Activated T-cell treated with anti-CD3 and anti-CD28 coated beads, Interleukin-2, amount 50 U/mL, for 4 hours (primary cell): ENCODE results near the gene DMGDH. TPM values are rescaled to one million over a fixed set of nuclear protein-coding genes. Genes with fewer than 3 reads are reported as not detected.
"Not testable (repeated sequence)": the region's sequence is repeated elsewhere in the genome, so short reads cannot be mapped to it uniquely, and the experiment has no call there.

Experiments
- ATAC-seq, 2 donors: fragments of 200-7000 bp; cut with Tn5 transposase; one replicate each; pipeline ENCODE4 v1.10.0; 2021
- DNase-seq: peaks from one replicate; pipeline ENCODE4 v3.0.0-alpha.2; 2020
- H3K27me3 Mint-ChIP-seq: one replicate; pipeline ENCODE4 v1.8.0; 2021; ENCODE audit warnings: low read depth, mixed read lengths
- H3K36me3 Mint-ChIP-seq: one replicate; pipeline ENCODE4 v1.8.0; 2022; ENCODE audit warnings: mixed read lengths; ENCODE audit not compliant: insufficient read depth
- H3K4me1 Mint-ChIP-seq: one replicate; pipeline ENCODE4 v1.8.0; 2021; ENCODE audit warnings: low read depth, mixed read lengths
- H3K4me3 Mint-ChIP-seq: one replicate; pipeline ENCODE4 v1.8.0; 2021; ENCODE audit warnings: mild to moderate bottlenecking, moderate library complexity, mixed read lengths
- H3K9me3 Mint-ChIP-seq: one replicate; pipeline ENCODE4 v1.8.0; 2021; ENCODE audit warnings: mixed read lengths
- total RNA-seq, 3 donors: library from RNA; stranded (reverse); gene quantifications; one replicate each; pipeline ENCODE4 v1.2.1, GENCODE V29; 2021

The DMGDH gene
- total RNA-seq, 3 donors from 2014 or later, result 0.57 TPM; not detected in 2

GRCh38 chr5:78985116-78985724 lies 84.3 kb downstream of the DMGDH start, which contains the start of gene ARSB:
ARSB (minus strand) TSS chr5:78985310; CDS start chr5:78985248, 62 bp downstream.
- ATAC-seq (peak; percentile 53), DNase-seq (peak; percentile 34)
- Mint-ChIP-seq H3K4me1 (peaks cover 30% of the 10 kb centered on the region), H3K4me3 (peak within 1 kb of the TSS; percentile 87), H3K27me3 (no peaks in the 10 kb centered on the region), H3K9me3 (no peaks in the 10 kb centered on the region), H3K36me3 (no peaks in the 10 kb centered on the region)

DNA sequence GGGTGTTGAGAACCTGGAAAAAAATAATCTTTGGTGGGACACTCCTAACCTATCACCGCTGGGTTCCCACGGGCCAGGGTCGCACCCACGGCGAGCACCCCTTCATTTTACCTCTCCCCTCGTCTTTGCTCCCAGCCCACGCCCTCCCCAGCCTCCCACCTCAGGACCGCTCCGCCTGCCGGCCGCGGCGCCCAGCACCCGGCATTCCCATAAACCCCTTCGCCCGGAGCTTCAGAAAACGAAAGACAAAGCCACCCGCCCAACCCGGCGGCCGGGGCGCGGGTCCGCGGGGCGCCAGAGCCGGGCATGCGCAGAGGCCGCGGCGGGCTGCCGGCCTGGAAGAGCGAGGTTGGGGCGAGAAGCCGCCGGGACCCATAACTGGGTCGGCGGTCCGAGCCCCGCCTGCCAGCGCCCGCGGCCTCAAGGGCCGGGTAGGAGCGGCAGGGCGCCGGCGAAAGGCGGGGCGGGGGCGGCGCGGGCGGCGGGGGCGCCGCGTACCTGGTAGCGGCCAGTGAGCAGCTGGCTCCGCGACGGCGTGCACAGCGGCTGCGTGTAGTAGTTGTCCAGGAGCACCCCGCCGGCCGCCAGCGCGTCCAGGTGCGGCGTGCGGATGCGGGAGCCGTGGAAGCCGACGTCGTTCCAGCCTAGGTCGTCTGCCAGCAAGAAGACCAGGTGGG lies 84.9 kb downstream of the DMGDH start:
- no peaks in the 10 kb centered on the region for H3K9me3 Mint-ChIP-seq
- no peaks in the 10 kb centered on the region for H3K36me3 Mint-ChIP-seq
- ATAC-seq, result peak; percentile 71 to 81
- peaks cover 33% of the 10 kb centered on the region for H3K4me1 Mint-ChIP-seq
- peak; percentile 69 for DNase-seq
- peak overlapping the region; percentile 87 for H3K4me3 Mint-ChIP-seq
- no peaks in the 10 kb centered on the region for H3K27me3 Mint-ChIP-seq

DNA sequence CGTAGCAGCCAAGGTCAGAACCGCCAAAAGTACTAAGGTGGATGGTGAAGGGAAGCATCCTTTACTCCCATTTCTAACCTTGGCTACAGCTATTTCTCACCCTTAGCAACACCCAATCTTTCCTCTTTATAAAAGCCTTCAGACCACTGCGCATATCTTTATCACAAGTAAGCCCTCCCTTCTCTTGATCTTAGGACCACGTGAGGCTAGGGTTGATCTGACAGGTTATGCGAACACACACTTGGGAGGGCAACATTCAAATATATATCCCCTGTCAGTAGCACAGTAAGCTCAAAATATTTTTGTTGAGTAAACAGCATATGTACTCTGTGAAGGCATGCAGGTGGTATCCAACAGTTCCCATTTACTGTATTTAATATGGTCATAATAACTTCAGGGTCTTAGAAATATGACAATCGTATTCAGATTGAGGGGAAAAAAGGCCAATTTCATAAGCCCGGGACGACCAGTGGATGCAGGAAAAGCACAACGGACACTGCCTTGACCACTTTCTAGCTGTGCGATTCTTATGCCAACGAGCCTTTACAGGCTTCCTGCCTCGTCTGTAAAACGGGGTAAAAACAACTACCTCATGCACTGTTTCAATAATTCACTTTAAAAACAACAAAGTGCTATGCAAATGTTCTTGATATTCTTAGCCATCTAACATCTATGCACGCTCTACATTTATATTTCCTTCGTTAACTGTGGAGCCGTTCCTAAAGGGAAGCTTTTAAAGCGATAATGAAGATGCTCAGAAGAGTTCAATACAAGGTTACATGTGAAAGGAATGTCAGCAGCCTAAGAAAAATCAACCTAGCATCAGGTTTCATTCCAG lies 85.7 kb downstream of the DMGDH start:
- DNase-seq, result no peak
- Mint-ChIP-seq H3K27me3 (no peaks in the 10 kb centered on the region), H3K9me3 (no peaks in the 10 kb centered on the region), H3K4me1 (peaks cover 39% of the 10 kb centered on the region), H3K36me3 (no peaks in the 10 kb centered on the region), H3K4me3 (peak overlapping the region; percentile 87)
- ATAC-seq, result no peak

- not testable (repeated sequence) for ATAC-seq, H3K27me3 Mint-ChIP-seq, H3K9me3 Mint-ChIP-seq, H3K36me3 Mint-ChIP-seq, DNase-seq
- H3K4me3 Mint-ChIP-seq, result peak overlapping the region; percentile 87
- peaks cover 40% of the 10 kb centered on the region for H3K4me1 Mint-ChIP-seq
Observed at GRCh38 chr5:78983194-78983593, 86.3 kb downstream of the DMGDH start.

DNA sequence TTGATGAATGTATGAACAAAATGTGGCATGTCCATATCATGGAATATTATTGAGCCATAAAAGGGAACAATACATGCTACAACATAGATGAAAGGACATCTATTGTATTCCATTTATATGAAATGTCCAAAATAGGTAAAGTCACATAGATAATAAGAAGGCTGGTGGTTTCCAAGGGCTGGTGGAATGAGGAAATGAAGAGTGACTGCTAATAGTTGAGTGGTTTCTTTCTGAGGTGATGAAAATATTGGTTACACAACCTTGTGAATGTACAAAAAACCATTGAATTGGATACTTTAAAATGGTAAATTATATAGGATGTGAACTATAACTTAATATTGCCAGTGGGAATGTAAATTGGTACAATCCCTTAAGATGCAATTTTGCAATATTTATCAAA lies 89.6 kb downstream of the DMGDH start:
- H3K4me3 Mint-ChIP-seq, result no peak overlapping the region
- H3K4me1 Mint-ChIP-seq, result peaks cover 26% of the 10 kb centered on the region
- DNase-seq (no peak), ATAC-seq (no peak)
- H3K9me3 Mint-ChIP-seq, result no peaks in the 10 kb centered on the region
- no peaks in the 10 kb centered on the region for H3K36me3 Mint-ChIP-seq
- no peaks in the 10 kb centered on the region for H3K27me3 Mint-ChIP-seq

DNA sequence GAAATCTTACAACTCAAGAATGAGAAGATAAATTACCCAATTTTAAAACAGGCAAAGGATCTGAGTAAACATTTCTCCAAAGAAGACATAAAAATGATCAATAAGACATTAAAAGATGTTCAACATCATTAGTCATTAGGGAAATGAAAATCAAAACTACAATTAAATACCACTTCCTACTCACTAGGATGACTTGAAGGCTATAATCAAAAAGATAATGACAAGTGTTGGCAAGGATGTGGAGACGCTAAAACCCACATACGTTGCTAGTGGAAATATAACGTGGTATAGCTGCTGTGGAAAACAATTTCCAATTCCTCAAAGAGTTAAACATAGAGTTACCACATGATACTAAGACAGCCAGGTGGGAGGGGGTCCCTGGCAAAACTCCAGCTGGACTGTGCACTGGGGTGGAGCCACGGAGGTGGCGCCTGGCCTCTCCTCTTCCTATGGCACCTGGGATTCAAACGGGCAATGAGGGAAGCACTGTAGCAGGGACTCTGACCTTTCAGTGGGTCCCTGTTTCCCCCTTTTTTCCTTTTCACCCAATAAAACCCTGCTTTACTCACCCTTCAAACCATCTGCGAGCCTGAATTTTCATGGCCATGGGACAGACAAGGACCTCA lies 90.2 kb downstream of the DMGDH start:
- Mint-ChIP-seq H3K9me3 (no peaks in the 10 kb centered on the region), H3K4me1 (peaks cover 26% of the 10 kb centered on the region), H3K27me3 (no peaks in the 10 kb centered on the region), H3K4me3 (no peak overlapping the region), H3K36me3 (no peaks in the 10 kb centered on the region)
- no peak for DNase-seq
- peak in 1 of 2 donors; percentile 27 for ATAC-seq

DNA sequence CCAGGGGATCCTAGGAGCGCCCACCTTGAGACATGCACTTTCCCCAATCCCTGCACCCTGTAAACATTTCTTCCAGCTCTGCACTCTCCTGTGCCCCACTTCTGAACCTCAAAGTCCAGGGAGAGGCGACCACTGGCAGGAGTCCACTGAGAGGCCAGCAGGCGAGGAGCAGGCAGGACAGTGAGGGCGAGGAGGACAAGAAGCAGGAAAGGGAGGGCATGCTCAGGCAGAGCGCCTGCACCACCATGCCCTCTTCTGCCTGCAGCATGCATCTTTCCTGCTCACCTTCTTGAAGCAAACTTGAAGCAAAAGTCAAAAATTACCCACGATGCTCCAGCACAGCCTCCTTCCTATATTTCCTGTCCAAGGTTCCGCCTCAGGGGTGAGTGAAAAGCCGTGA lies 94.4 kb downstream of the DMGDH start:
- Mint-ChIP-seq H3K4me3 (no peak overlapping the region), H3K4me1 (peaks cover 11% of the 10 kb centered on the region), H3K27me3 (no peaks in the 10 kb centered on the region), H3K9me3 (no peaks in the 10 kb centered on the region), H3K36me3 (no peaks in the 10 kb centered on the region)
- no peak for DNase-seq
- no peak for ATAC-seq

- DNase-seq (no peak), ATAC-seq (no peak)
- no peaks in the 10 kb centered on the region for H3K36me3 Mint-ChIP-seq
- peaks cover 8% of the 10 kb centered on the region for H3K4me1 Mint-ChIP-seq
- no peaks in the 10 kb centered on the region for H3K27me3 Mint-ChIP-seq
- H3K9me3 Mint-ChIP-seq, result no peaks in the 10 kb centered on the region
- H3K4me3 Mint-ChIP-seq, result no peak overlapping the region
Observed at GRCh38 chr5:78974601-78975000, 94.9 kb downstream of the DMGDH start.

DNA sequence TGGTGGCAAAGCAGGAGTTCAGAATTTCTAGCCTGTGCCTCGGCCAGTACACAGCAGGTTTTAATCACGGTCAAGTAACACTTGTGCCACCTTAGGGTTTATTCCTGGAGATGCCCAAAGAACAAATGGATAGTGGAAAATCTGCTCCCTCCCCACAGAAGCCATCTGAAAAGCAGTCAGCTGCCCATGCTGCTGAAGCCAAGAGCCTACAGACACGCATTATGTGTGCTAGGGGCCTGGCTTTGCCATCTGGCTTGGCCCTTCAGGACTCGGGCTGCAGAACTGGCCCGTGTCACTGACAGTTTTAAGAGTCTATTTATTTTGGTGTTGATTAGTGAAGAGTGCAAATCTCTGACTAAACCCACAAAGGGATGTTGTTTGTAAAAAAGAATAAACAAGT lies 95.5 kb downstream of the DMGDH start:
- ATAC-seq (no peak), DNase-seq (no peak)
- H3K36me3 Mint-ChIP-seq, result no peaks in the 10 kb centered on the region

DNA sequence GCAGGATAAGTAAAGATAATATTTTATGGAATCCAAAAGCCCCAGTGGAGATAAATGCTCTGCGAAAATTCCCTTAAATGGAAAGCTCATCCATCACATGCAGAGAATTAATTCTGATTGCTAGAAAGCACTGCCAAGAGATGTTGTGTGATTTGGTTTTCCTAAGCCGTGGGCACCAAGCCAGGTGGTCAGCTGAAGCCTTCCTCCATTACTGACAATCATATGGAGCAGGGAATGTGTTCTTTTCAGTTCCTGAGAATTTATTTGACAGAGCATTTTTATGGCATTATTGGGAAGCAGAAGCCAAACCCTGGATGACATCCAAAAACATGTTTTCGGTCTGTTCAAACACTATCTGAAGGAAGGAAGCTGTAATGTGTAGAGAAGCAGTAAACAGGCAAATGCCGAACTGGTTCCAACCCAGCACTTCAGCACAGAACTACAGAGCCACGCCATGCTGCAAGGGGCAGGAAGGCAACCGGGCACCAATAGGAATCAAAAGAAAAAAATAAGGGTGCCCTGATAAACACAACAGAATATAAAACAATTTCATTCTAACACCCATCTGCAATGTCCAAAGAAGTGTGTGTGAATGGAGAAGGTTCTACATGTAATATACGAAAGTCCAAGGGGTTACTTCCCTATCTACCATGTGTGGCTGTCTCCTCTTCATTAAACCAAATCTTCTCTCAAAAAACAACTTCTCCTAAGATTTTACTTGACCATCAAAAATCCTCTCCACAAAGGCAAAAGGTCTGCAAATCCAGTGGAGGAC lies 96.6 kb downstream of the DMGDH start:
- no peak for DNase-seq
- no peaks in the 10 kb centered on the region for H3K9me3 Mint-ChIP-seq
- H3K4me1 Mint-ChIP-seq, result no peaks in the 10 kb centered on the region
- ATAC-seq, result no peak
- no peaks in the 10 kb centered on the region for H3K27me3 Mint-ChIP-seq
- H3K4me3 Mint-ChIP-seq, result no peak overlapping the region
- no peaks in the 10 kb centered on the region for H3K36me3 Mint-ChIP-seq

More for the DNA sequence above, 95.5 kb downstream of the DMGDH start:
- H3K4me1 Mint-ChIP-seq, result peaks cover 3% of the 10 kb centered on the region
- no peak overlapping the region for H3K4me3 Mint-ChIP-seq
- H3K27me3 Mint-ChIP-seq, result no peaks in the 10 kb centered on the region
- no peaks in the 10 kb centered on the region for H3K9me3 Mint-ChIP-seq

GRCh38 chr5:78971998-78972397 lies 97.5 kb downstream of the DMGDH start:
- no peaks in the 10 kb centered on the region for H3K4me1 Mint-ChIP-seq
- H3K36me3 Mint-ChIP-seq, result peaks cover 2% of the 10 kb centered on the region
- no peak overlapping the region for H3K4me3 Mint-ChIP-seq
- ATAC-seq (no peak), DNase-seq (no peak)
- H3K9me3 Mint-ChIP-seq, result no peaks in the 10 kb centered on the region
- no peaks in the 10 kb centered on the region for H3K27me3 Mint-ChIP-seq

DNA sequence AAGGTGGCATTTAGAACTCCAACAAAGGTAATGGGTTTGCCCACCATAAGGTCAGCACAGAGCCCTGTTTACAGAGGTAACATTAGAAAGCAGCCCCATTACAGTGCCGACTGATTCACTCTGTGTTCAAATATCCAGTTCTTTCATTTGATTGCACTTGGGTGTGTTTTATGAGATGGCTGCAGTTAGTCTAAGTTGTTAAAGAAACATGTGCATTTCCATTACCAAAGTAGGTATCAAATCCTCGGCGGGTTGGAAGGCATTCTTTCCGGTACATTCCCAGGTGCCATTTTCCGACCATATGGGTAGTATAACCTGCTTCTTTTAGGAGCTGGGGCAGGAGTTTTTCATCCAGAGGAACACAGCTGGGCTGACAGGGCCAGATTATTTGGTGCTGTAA lies 100.7 kb downstream of the DMGDH start:
- Mint-ChIP-seq H3K4me1 (no peaks in the 10 kb centered on the region), H3K27me3 (no peaks in the 10 kb centered on the region), H3K4me3 (no peak overlapping the region), H3K9me3 (no peaks in the 10 kb centered on the region), H3K36me3 (peaks cover 9% of the 10 kb centered on the region)
- ATAC-seq (no peak), DNase-seq (no peak)

GRCh38 chr5:78964889-78965288 lies 104.6 kb downstream of the DMGDH start:
- no peaks in the 10 kb centered on the region for H3K4me1 Mint-ChIP-seq
- ATAC-seq, result no peak
- peaks cover 17% of the 10 kb centered on the region for H3K36me3 Mint-ChIP-seq
- H3K27me3 Mint-ChIP-seq, result no peaks in the 10 kb centered on the region
- no peak overlapping the region for H3K4me3 Mint-ChIP-seq
- no peaks in the 10 kb centered on the region for H3K9me3 Mint-ChIP-seq
- DNase-seq, result no peak

- no peaks in the 10 kb centered on the region for H3K27me3 Mint-ChIP-seq
- no peaks in the 10 kb centered on the region for H3K4me1 Mint-ChIP-seq
- DNase-seq (no peak), ATAC-seq (no peak)
- H3K9me3 Mint-ChIP-seq, result no peaks in the 10 kb centered on the region
- H3K4me3 Mint-ChIP-seq, result no peak overlapping the region
- peaks cover 20% of the 10 kb centered on the region for H3K36me3 Mint-ChIP-seq
Observed at GRCh38 chr5:78961743-78962142, 107.7 kb downstream of the DMGDH start.
